Activated CD4-positive, alpha-beta T cell treated with anti-CD3 and anti-CD28 coated beads for 36 hours (primary cell): ENCODE measurements around the gene CASKIN2. TPM values are rescaled to one million over a fixed set of nuclear protein-coding genes. Genes with fewer than 3 reads are reported as not detected.
"Not testable (repeated sequence)": the region's sequence is repeated elsewhere in the genome, so short reads cannot be mapped to it uniquely, and the experiment has no call there.

ENCODE experiments used
- ATAC-seq: fragments of 200-7000 bp; cut with Tn5 transposase; one replicate; pipeline ENCODE4 v1.10.0; 2021; ENCODE audit warnings: mild to moderate bottlenecking, moderate library complexity
- CTCF ChIA-PET: fragments of 350-600 bp; sonication (Branson Sonifier 250); formaldehyde crosslinking; loops from one replicate; lab custom pipeline; 2021; ENCODE audit warnings: antibody characterized with exemption; lab: Charles Lee
- POLR2A ChIA-PET: fragments of 350-600 bp; sonication (Branson Sonifier 250); formaldehyde crosslinking; loops from one replicate; lab custom pipeline; 2021; ENCODE audit warnings: antibody characterized with exemption, inconsistent platforms; lab: Charles Lee
- DNase-seq: peaks from one replicate; pipeline ENCODE4 v3.0.0-alpha.2; 2020
- H3K27ac Mint-ChIP-seq: one replicate; pipeline ENCODE4 v1.8.0; 2021; ENCODE audit warnings: mixed read lengths
- H3K27me3 Mint-ChIP-seq: one replicate; pipeline ENCODE4 v1.8.0; 2021; ENCODE audit warnings: mixed read lengths
- H3K36me3 Mint-ChIP-seq: one replicate; pipeline ENCODE4 v1.8.0; 2021; ENCODE audit warnings: low read depth, mixed read lengths
- H3K4me1 Mint-ChIP-seq: one replicate; pipeline ENCODE4 v1.8.0; 2021; ENCODE audit warnings: mixed read lengths
- H3K4me3 Mint-ChIP-seq: one replicate; pipeline ENCODE4 v1.8.0; 2021; ENCODE audit warnings: mild to moderate bottlenecking, moderate library complexity, mixed read lengths
- H3K9me3 Mint-ChIP-seq: one replicate; pipeline ENCODE4 v1.8.0; 2021; ENCODE audit warnings: low read depth, mixed read lengths
- intact Hi-C, 2 experiments: fragments of 100-400 bp; cut with DNase I in 1 of 2; cut with micrococcal nuclease in 1 of 2; formaldehyde crosslinking; loops; one replicate each; pipeline versions ENCODE4 v1.14.2 to v1.15.1; 2022 to 2024; cut with DNase I, micrococcal nuclease
- total RNA-seq, 2 experiments: library from RNA; stranded (reverse); gene quantifications; one replicate each; pipeline ENCODE4 v1.2.3, GENCODE V29; 2021

Gene CASKIN2
- total RNA-seq, 2 experiments from 2014 or later: 2.9 to 3.0 TPM

- intact Hi-C loops: loop anchor here (5.0 kb wide), 2 partner anchors 32 to 307 kb away; partner anchors contain the start of gene JPT1 (in 1 of the 2)
- Mint-ChIP-seq H3K9me3 (no peaks in the 10 kb centered on the region), H3K27me3 (no peaks in the 10 kb centered on the region), H3K36me3 (peaks cover 3% of the 10 kb centered on the region), H3K4me1 (peaks cover 24% of the 10 kb centered on the region), H3K4me3 (no peak overlapping the region), H3K27ac (no peak overlapping the region)
- ChIA-PET POLR2A (interaction anchor here (0.5 kb wide), 1 partner anchor 19 kb away, joined by 3 read pairs; no protein-coding TSS in a partner anchor), CTCF (interaction anchor here (1.9 kb wide), 1 partner anchor 47 kb away, joined by 5 read pairs; no protein-coding TSS in a partner anchor)
- no peak for DNase-seq
- no peak for ATAC-seq
Observed at GRCh38 chr17:75459590-75460267, 55.6 kb downstream of the CASKIN2 start.

- intact Hi-C loops: loop anchor here in 1 of 2 experiments (5.0 kb wide), 1 partner anchor 307 kb away; the partner anchor contains the start of gene JPT1
- peaks cover 3% of the 10 kb centered on the region for H3K36me3 Mint-ChIP-seq
- POLR2A ChIA-PET: interaction anchor here (0.5 kb wide), 1 partner anchor 19 kb away, joined by 3 read pairs; no protein-coding TSS in a partner anchor
Observed at GRCh38 chr17:75459246-75459589, 56.1 kb downstream of the CASKIN2 start.

GRCh38 chr17:75457047-75457654, 58.2 kb downstream of the CASKIN2 start:
- Mint-ChIP-seq H3K27me3 (no peaks in the 10 kb centered on the region), H3K9me3 (no peaks in the 10 kb centered on the region), H3K36me3 (peaks cover 3% of the 10 kb centered on the region), H3K27ac (peak overlapping the region; percentile 92), H3K4me3 (peak overlapping the region; percentile 89), H3K4me1 (peaks cover 24% of the 10 kb centered on the region)
- ChIA-PET CTCF (interaction anchor here (0.6 to 2.0 kb wide), 6 partner anchors 17 to 387 kb away, joined by 3 to 7 read pairs (median 4); partner anchors contain the start of gene SLC25A19), POLR2A (interaction anchor here (1.6 kb wide), 1 partner anchor 9 kb away, joined by 5 read pairs; no protein-coding TSS in a partner anchor)
- ATAC-seq: peak; percentile 11
- DNase-seq: peak; percentile 30
- intact Hi-C loops: loop anchor here in 1 of 2 experiments (5.0 kb wide), 1 partner anchor 305 kb away; the partner anchor contains the start of gene JPT1

More at GRCh38 chr17:75459246-75459589, 56.1 kb downstream of the CASKIN2 start:
- CTCF ChIA-PET: interaction anchor here (1.9 kb wide), 1 partner anchor 47 kb away, joined by 5 read pairs; no protein-coding TSS in a partner anchor
- Mint-ChIP-seq H3K27me3 (no peaks in the 10 kb centered on the region), H3K4me1 (peaks cover 24% of the 10 kb centered on the region), H3K4me3 (no peak overlapping the region), H3K27ac (no peak overlapping the region), H3K9me3 (no peaks in the 10 kb centered on the region)
- no peak for ATAC-seq
- DNase-seq: no peak

- ChIA-PET CTCF (interaction anchor here (0.6 to 2.0 kb wide), 19 partner anchors 9 to 495 kb away, joined by 3 to 7 read pairs (median 4); partner anchors contain the start of gene SLC25A19), POLR2A (interaction anchor here (0.6 to 1.6 kb wide), 7 partner anchors 8 to 319 kb away, joined by 3 to 6 read pairs (median 3); partner anchors contain the start of gene GGA3)
- DNase-seq: peak; percentile 95
- Mint-ChIP-seq H3K4me1 (peaks cover 24% of the 10 kb centered on the region), H3K27ac (peak within 1 kb of the TSS; percentile 92), H3K36me3 (peaks cover 3% of the 10 kb centered on the region), H3K27me3 (no peaks in the 10 kb centered on the region), H3K9me3 (no peaks in the 10 kb centered on the region), H3K4me3 (peak within 1 kb of the TSS; percentile 89)
- intact Hi-C loops: loop anchor here in 1 of 2 experiments (1.0 to 5.0 kb wide), 11 partner anchors 60 to 583 kb away; partner anchors contain the start of genes ACOX1, GGA3, JPT1 and LLGL2
- ATAC-seq: peak; percentile 99
Observed at GRCh38 chr17:75456417-75457046, 58.8 kb downstream of the CASKIN2 start, which contains the start of gene TMEM94. Gene TMEM94 (plus strand): TSS chr17:75456635. CDS start chr17:75471906, 15,271 bp downstream.

GRCh38 chr17:75456039-75456416, 59.3 kb downstream of the CASKIN2 start:
- Mint-ChIP-seq H3K36me3 (peaks cover 3% of the 10 kb centered on the region), H3K9me3 (no peaks in the 10 kb centered on the region), H3K4me1 (peaks cover 24% of the 10 kb centered on the region), H3K27ac (peak overlapping the region; percentile 92), H3K4me3 (peak overlapping the region; percentile 89), H3K27me3 (no peaks in the 10 kb centered on the region)
- POLR2A ChIA-PET: interaction anchor here (0.6 to 1.6 kb wide), 8 partner anchors 8 to 319 kb away, joined by 3 to 6 read pairs (median 4); partner anchors contain the start of genes GGA3 and SLC25A19
- CTCF ChIA-PET: interaction anchor here (0.6 to 2.0 kb wide), 23 partner anchors 9 to 494 kb away, joined by 3 to 7 read pairs (median 3); partner anchors contain the start of genes SLC25A19 and TSEN54
- peak; percentile 16 for ATAC-seq
- DNase-seq: no peak
- intact Hi-C loops: loop anchor here in 1 of 2 experiments (1.0 to 5.0 kb wide), 11 partner anchors 60 to 583 kb away; partner anchors contain the start of genes ACOX1, GGA3, JPT1 and LLGL2

GRCh38 chr17:75454672-75455071, 60.7 kb downstream of the CASKIN2 start:
- intact Hi-C loops: loop anchor here in 1 of 2 experiments (5.0 kb wide), 1 partner anchor 302 kb away; the partner anchor contains the start of gene JPT1
- ATAC-seq: not testable (repeated sequence)

DNA sequence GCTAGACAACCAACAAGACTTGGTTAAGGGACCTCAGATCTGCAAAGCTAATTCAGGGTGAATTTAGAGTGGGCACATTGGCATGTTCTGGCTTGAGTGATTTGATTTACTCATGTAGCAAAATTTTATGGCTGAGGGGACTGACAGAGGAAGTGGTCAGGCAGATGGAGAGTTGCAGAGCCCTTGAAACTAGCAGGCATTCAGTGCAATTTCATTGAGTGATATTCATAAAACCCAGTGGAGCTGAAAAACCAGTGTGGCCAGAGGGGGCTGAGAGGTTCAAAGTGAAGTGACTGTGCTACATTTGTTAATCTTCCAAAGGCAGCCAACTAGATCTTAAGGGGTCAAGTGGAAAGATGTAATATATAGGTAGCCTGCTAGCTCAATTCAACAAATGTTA, 61.1 kb downstream of the CASKIN2 start:
- Mint-ChIP-seq H3K4me3 (no peak overlapping the region), H3K4me1 (peaks cover 18% of the 10 kb centered on the region), H3K9me3 (no peaks in the 10 kb centered on the region), H3K36me3 (peaks cover 3% of the 10 kb centered on the region), H3K27ac (no peak overlapping the region), H3K27me3 (no peaks in the 10 kb centered on the region)
- intact Hi-C loops: no loop called here
- CTCF ChIA-PET: interaction anchor here (0.8 to 1.2 kb wide), 4 partner anchors 11 to 67 kb away, joined by 3 to 5 read pairs (median 3); no protein-coding TSS in a partner anchor
- POLR2A ChIA-PET: interaction anchor here (0.7 to 1.0 kb wide), 3 partner anchors 26 to 329 kb away, joined by 3 to 4 read pairs (median 4); no protein-coding TSS in a partner anchor
- DNase-seq: no peak
- ATAC-seq: no peak

More at GRCh38 chr17:75454672-75455071, 60.7 kb downstream of the CASKIN2 start:
- H3K36me3 Mint-ChIP-seq, DNase-seq, H3K4me3 Mint-ChIP-seq, H3K9me3 Mint-ChIP-seq, H3K27ac Mint-ChIP-seq, H3K27me3 Mint-ChIP-seq: not testable (repeated sequence)
- POLR2A ChIA-PET: interaction anchor here (0.7 to 1.0 kb wide), 2 partner anchors 322 to 328 kb away, joined by 3 to 4 read pairs; no protein-coding TSS in a partner anchor
- CTCF ChIA-PET: interaction anchor here (0.8 to 1.2 kb wide), 2 partner anchors 12 to 44 kb away, joined by 3 read pairs; no protein-coding TSS in a partner anchor
- H3K4me1 Mint-ChIP-seq: peaks cover 19% of the 10 kb centered on the region

GRCh38 chr17:75450270-75450669, 65.1 kb downstream of the CASKIN2 start:
- ChIA-PET CTCF (no interaction called here), POLR2A (no interaction called here)
- ATAC-seq: no peak

More at GRCh38 chr17:75450270-75450669, 65.1 kb downstream of the CASKIN2 start:
- intact Hi-C loops: no loop called here
- DNase-seq: no peak
- Mint-ChIP-seq H3K9me3 (no peaks in the 10 kb centered on the region), H3K27ac (no peak overlapping the region), H3K4me1 (no peaks in the 10 kb centered on the region), H3K27me3 (no peaks in the 10 kb centered on the region), H3K36me3 (no peaks in the 10 kb centered on the region), H3K4me3 (no peak overlapping the region)
